Activated CD8-positive, alpha-beta memory T cell treated with anti-CD3 and anti-CD28 coated beads, Interleukin-2, amount 50 U/mL, for 48 hours (primary cell): ENCODE data around the gene ZC3HAV1.
"Not testable (repeated sequence)": the region's sequence is repeated elsewhere in the genome, so short reads cannot be mapped to it uniquely, and the experiment has no call there.

Experiments
- DNase-seq: peaks from one replicate; pipeline ENCODE4 v3.0.0-alpha.2; 2020

Gene ZC3HAV1

GRCh38 chr7:139081584-139081983 lies 27.9 kb downstream of the ZC3HAV1 start:
- DNase-seq = no peak

GRCh38 chr7:139080905-139081304 lies 28.6 kb downstream of the ZC3HAV1 start:
- DNase-seq = no peak

- DNase-seq = no peak
These were observed 29.7 kb downstream of the ZC3HAV1 start for GRCh38 chr7:139079861-139080260.

GRCh38 chr7:139078911-139079310 lies 30.6 kb downstream of the ZC3HAV1 start:
- no peak for DNase-seq

GRCh38 chr7:139078399-139078798 lies 31.1 kb downstream of the ZC3HAV1 start:
- DNase-seq = no peak

GRCh38 chr7:139077706-139078105 lies 31.8 kb downstream of the ZC3HAV1 start:
- not testable (repeated sequence) for DNase-seq

GRCh38 chr7:139075871-139076686 lies 33.4 kb downstream of the ZC3HAV1 start:
- peak; percentile 36 for DNase-seq

- peak; percentile 69 for DNase-seq
These were observed 34.4 kb downstream of the ZC3HAV1 start for GRCh38 chr7:139075031-139075652.

GRCh38 chr7:139072796-139073195 lies 36.7 kb downstream of the ZC3HAV1 start:
- DNase-seq = no peak

- DNase-seq = no peak
These were observed 37.8 kb downstream of the ZC3HAV1 start for GRCh38 chr7:139071680-139072079.

GRCh38 chr7:139068544-139069399 lies 40.7 kb downstream of the ZC3HAV1 start:
- no peak for DNase-seq

GRCh38 chr7:139066315-139066714 lies 43.2 kb downstream of the ZC3HAV1 start:
- no peak for DNase-seq

- no peak for DNase-seq
These were observed 44.2 kb downstream of the ZC3HAV1 start for GRCh38 chr7:139065323-139065722.

- DNase-seq = no peak
These were observed 48.1 kb downstream of the ZC3HAV1 start for GRCh38 chr7:139061416-139061815.

- no peak for DNase-seq
These were observed 48.8 kb downstream of the ZC3HAV1 start for GRCh38 chr7:139060695-139061237.

GRCh38 chr7:139059905-139060304 lies 49.6 kb downstream of the ZC3HAV1 start:
- no peak for DNase-seq

GRCh38 chr7:139058943-139059342 lies 50.6 kb downstream of the ZC3HAV1 start:
- no peak for DNase-seq

- no peak for DNase-seq
These were observed 53.8 kb downstream of the ZC3HAV1 start for GRCh38 chr7:139055674-139056073.

- not testable (repeated sequence) for DNase-seq
These were observed 54.9 kb downstream of the ZC3HAV1 start for GRCh38 chr7:139054656-139055055.

- no peak for DNase-seq
These were observed 55.4 kb downstream of the ZC3HAV1 start for GRCh38 chr7:139054101-139054500.

GRCh38 chr7:139051655-139052054 lies 57.9 kb downstream of the ZC3HAV1 start:
- DNase-seq = no peak

GRCh38 chr7:139049936-139050335 lies 59.6 kb downstream of the ZC3HAV1 start:
- DNase-seq = no peak

- no peak for DNase-seq
These were observed 60.4 kb downstream of the ZC3HAV1 start for GRCh38 chr7:139049111-139049510.
